Stomach (tissue), 9 donors: ENCODE results near the gene MEF2A. TPM values are rescaled to one million over a fixed set of nuclear protein-coding genes. Genes with fewer than 3 reads are reported as not detected.

Experiments
- DNase-seq, 2 donors: peaks; one replicate each; pipeline versions ENCODE4 v3.0.0 to v3.0.0-alpha.2; 2013 to 2019
- H3K27ac ChIP-seq, 5 donors: fragments of 200-600 bp in 4 of 5; sonication (generic) in 4 of 5; one replicate each; pipeline ENCODE4 v1.5.1; 2013 to 2019; ENCODE audit warnings: mild to moderate bottlenecking in 1 of 5, moderate library complexity in 1 of 5
- H3K27me3 ChIP-seq, 3 donors: fragments of 200-600 bp; sonication (generic); one replicate each; pipeline ENCODE4 v1.5.1; 2017 to 2019; ENCODE audit warnings: mixed run types in 1 of 3
- H3K36me3 ChIP-seq, 4 donors: fragments of 200-600 bp; sonication (generic); 1 replicate in 3 of 4; 2 replicates in 1 of 4; pipeline ENCODE4 v1.5.1; 2016 to 2019
- H3K4me1 ChIP-seq, 4 donors: fragments of 200-600 bp; sonication (generic); one replicate each; pipeline ENCODE4 v1.5.1; 2016 to 2019
- H3K4me3 ChIP-seq, 4 donors: fragments of 200-600 bp; sonication (generic) in 3 of 4; one replicate each; pipeline ENCODE4 v1.5.1; 2016 to 2019; ENCODE audit warnings: mild to moderate bottlenecking in 1 of 4
- H3K9me3 ChIP-seq, 4 donors: fragments of 200-600 bp; sonication (generic); one replicate each; pipeline ENCODE4 v1.5.1; 2016 to 2019
- EP300 ChIP-seq: sonication (generic); formaldehyde crosslinking; IDR thresholded peaks from one replicate; pipeline ENCODE4 v1.6.1; 2017; ENCODE audit warnings: antibody characterized with exemption
- POLR2A ChIP-seq, 4 donors: fragments of 450-650 bp; IDR thresholded peaks; one replicate each; pipeline ENCODE4 v1.6.1; 2016; ENCODE audit warnings: antibody characterized with exemption in 4 of 4, control low read depth in 2 of 4, mild to moderate bottlenecking in 1 of 4, moderate library complexity in 1 of 4
- POLR2AphosphoS5 ChIP-seq, 3 donors: sonication (generic); formaldehyde crosslinking; IDR thresholded peaks; one replicate each; pipeline ENCODE4 v1.6.1; 2016; ENCODE audit warnings: antibody characterized with exemption in 3 of 3
- WGBS, 5 donors: extraction: QIAGEN DNeasy Blood & Tissue Kit in 3 of 5; methylation state at CpG; one replicate each; pipeline versions ENCODE4 v1.1.5 to v1.1.7; 2013 to 2018; 5-methylcytosine and 5-hydroxymethylcytosine counted together
- intact Hi-C: fragments of 100-400 bp; cut with DNase I; formaldehyde crosslinking; loops from one replicate; pipeline ENCODE4 v1.15.1; 2023; ENCODE audit warnings: low total_unique reads
- polyA plus RNA-seq, 3 donors: library from polyadenylated mRNA; stranded (reverse); fragments of 200-250 nt; gene quantifications; one replicate each; pipeline ENCODE4 v1.2.3, GENCODE V29; 2013
- total RNA-seq, 5 donors: library from RNA; depleted of rRNA; stranded (reverse); fragments of >200 nt; gene quantifications; one replicate each; pipeline versions ENCODE4 v1.1.0 to v1.2.3, GENCODE V29; 2014 to 2016
- TF ChIP-seq, protein P1 (sequence below), 7 experiments: fragments of 450-650 bp in 4 of 7; fragments of 200-600 bp in 3 of 7; sonication (generic) in 3 of 7; IDR thresholded peaks; one replicate each; pipeline ENCODE4 v1.5.1; 2016 to 2019; ENCODE audit warnings: antibody characterized with exemption in 7 of 7, control low read depth in 2 of 7, mild to moderate bottlenecking in 1 of 7
- donor health status: healthy with polysubstance abuse.
- donor health status: Bipolar disorder and iron deficiency.
- donor health status: healthy.

The MEF2A gene
- total and polyA plus RNA-seq, 8 donors: 11.0 to 85.2 (median 26.7) TPM

DNA sequence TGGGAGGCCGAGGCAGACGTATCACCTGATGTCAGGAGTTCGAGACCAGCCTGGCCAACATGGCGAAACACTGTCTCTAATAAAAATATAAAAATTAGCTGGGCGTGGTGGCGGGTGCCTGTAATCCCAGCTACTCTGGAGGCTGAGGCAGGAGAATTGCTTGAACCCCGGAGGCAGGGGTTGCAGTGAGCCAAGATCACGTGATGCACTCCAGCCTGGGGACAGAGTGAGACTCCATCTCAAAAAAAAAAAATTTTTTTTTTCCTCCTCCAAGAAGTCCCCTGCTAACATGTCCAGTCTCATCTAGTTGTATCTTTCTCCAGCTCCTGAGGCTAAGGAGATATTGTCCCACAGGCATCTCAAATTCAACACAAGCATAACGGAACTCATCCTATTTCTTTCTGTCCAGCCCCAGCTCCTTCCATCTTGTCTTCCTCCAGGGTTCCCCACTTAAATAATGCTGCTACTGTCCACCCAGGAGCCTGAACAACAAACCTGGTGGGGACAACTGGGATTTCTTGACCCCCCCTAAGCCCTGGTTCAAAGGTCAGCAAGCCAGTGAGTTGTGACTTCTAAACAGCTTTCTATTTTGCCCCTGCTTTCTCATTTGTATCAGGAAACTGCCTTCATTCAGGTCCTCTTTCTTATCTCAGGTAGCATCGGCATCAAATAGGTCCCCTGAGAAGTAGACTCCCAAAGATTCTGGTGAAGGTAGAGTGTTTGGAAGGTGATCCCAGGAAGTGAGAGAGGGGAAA lies 4.1 kb upstream of the MEF2A start:
- WGBS, 5 donors: 92 to 96% (median 94%) methylated on average over 10 of the region's 10 CpGs
- DNase-seq: no peak
- Histone ChIP-seq H3K4me3 (no peak overlapping the region), H3K36me3 (no peaks in the 10 kb centered on the region), H3K27ac (no peak overlapping the region), H3K9me3 (no peaks in the 10 kb centered on the region), H3K4me1 (peaks cover 11 to 19% (median 15%) of the 10 kb centered on the region in 4 donors), H3K27me3 (no peaks in the 10 kb centered on the region)
- intact Hi-C loops: no loop called here
- TF ChIP-seq POLR2AphosphoS5 (IDR thresholded peaks at IDR 0.05): no peak

DNA sequence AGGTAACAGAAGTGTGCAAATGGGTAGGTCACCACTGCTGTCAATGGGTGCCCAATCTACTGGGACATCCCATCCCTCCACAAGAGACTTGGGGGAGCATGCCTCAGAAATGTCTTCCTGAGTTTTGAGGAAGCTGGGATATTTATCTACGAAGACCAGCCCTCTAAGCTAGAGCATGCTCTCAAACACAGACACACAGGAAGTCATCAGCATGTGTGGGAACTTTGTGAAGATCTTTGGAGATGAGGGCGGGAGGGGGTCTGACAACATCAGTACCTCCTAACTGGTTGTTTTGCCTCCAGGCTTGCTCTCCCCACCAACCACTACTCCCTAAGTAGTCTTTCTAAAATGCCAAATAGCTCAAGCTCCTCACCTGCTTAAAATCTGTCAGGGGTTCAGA lies 3.5 kb upstream of the MEF2A start:
- Histone ChIP-seq H3K4me3 (no peak overlapping the region), H3K27me3 (no peaks in the 10 kb centered on the region), H3K27ac (no peak overlapping the region), H3K36me3 (no peaks in the 10 kb centered on the region), H3K9me3 (no peaks in the 10 kb centered on the region), H3K4me1 (peaks cover 11 to 22% (median 16%) of the 10 kb centered on the region in 4 donors)
- DNase-seq: no peak
- intact Hi-C loops: no loop called here
- TF ChIP-seq POLR2AphosphoS5 (IDR thresholded peaks at IDR 0.05): no peak
- TF ChIP-seq, protein P1, sequence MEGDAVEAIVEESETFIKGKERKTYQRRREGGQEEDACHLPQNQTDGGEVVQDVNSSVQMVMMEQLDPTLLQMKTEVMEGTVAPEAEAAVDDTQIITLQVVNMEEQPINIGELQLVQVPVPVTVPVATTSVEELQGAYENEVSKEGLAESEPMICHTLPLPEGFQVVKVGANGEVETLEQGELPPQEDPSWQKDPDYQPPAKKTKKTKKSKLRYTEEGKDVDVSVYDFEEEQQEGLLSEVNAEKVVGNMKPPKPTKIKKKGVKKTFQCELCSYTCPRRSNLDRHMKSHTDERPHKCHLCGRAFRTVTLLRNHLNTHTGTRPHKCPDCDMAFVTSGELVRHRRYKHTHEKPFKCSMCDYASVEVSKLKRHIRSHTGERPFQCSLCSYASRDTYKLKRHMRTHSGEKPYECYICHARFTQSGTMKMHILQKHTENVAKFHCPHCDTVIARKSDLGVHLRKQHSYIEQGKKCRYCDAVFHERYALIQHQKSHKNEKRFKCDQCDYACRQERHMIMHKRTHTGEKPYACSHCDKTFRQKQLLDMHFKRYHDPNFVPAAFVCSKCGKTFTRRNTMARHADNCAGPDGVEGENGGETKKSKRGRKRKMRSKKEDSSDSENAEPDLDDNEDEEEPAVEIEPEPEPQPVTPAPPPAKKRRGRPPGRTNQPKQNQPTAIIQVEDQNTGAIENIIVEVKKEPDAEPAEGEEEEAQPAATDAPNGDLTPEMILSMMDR (IDR thresholded peaks at IDR 0.05): no peak
- TF ChIP-seq EP300: no peak
- TF ChIP-seq POLR2A (IDR thresholded peaks at IDR 0.05): no peak
- WGBS, 5 donors: 67 to 82% (median 80%) methylated on average over 2 of the region's 2 CpGs

DNA sequence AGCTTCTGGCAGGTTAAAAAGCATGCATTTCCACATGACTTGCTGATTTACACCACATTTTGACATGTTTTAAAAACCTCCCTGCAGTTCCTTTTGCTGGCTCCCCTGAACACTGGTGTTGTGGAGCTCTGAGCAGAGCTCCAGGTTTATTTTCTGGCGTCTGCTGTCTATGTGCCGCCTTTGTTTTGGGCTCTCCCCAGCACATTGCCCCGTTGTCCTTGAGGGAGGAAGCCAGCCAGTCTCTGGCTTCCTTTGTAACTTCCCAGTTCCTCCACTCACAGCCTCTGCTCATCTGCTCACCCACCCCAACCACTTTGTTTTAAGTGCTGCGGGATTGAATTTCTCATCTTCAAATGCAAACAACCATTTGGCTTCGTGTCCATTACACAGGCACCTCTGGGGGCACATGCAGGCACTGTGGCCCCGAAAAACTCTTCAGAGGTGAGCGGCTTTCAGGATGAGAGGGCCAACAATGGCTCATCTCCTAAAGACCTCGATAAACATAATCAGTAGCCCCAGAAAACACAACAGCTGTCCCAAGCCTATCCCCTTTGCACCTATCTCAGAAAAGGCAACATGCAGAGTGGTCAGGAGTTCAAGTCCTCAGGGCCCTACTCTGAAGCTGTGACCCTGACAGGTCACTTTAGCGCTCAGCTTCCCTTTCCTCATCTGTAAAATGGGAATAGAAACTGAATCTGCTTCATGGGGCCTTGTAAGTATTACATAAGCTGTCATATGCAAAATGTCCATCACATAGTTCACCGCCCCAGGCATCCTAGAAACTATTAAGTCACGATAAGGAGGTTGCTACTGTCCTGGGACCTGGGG lies 1.3 kb upstream of the MEF2A start:
- WGBS, 5 donors: 32 to 42% (median 36%) methylated on average over 11 of the region's 11 CpGs
- Histone ChIP-seq H3K36me3 (no peaks in the 10 kb centered on the region), H3K4me3 (peak overlapping the region; percentile 73 to 96 (median 90)), H3K27ac (peak overlapping the region; percentile 94 to 100 (median 99)), H3K4me1 (peaks cover 25 to 44% (median 37%) of the 10 kb centered on the region in 4 donors), H3K27me3 (no peaks in the 10 kb centered on the region), H3K9me3 (no peaks in the 10 kb centered on the region)
- peak in 1 of 2 donors; percentile 61 for DNase-seq
- intact Hi-C loops: no loop called here
- TF ChIP-seq, protein P1 (IDR thresholded peaks at IDR 0.05): no peak
- TF ChIP-seq POLR2A (IDR thresholded peaks at IDR 0.05) (no peak), EP300 (no peak), POLR2AphosphoS5 (IDR thresholded peaks at IDR 0.05) (no peak)

DNA sequence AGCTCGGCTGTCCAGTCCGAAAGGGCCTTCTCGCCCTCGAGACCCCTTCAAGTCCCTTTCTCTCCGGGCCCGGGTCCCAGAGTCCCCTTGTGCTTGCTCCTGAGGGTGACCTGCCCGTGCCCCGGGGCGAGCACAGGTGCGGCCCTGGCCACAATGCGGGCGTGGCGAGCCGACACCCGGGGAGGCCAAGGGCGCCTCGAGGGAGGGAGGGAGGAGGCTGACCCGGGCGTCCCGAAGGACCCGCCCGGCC lies 810 bp upstream of the MEF2A start:
- Histone ChIP-seq H3K27ac (peak overlapping the region; percentile 94 to 100 (median 99)), H3K27me3 (no peaks in the 10 kb centered on the region), H3K36me3 (no peaks in the 10 kb centered on the region), H3K4me1 (peaks cover 25 to 49% (median 40%) of the 10 kb centered on the region in 4 donors), H3K4me3 (peak overlapping the region; percentile 73 to 96 (median 90)), H3K9me3 (no peaks in the 10 kb centered on the region)
- no peak for DNase-seq
- 4 to 26% (median 8%) methylated on average over 6 to 19 of the region's 22 CpGs for WGBS, 5 donors
- TF ChIP-seq POLR2A (IDR thresholded peaks at IDR 0.05) (no peak), POLR2AphosphoS5 (IDR thresholded peaks at IDR 0.05) (no peak), EP300 (no peak)
- TF ChIP-seq, protein P1 (IDR thresholded peaks at IDR 0.05): no peak
- intact Hi-C loops: no loop called here
